Breast epithelium (tissue), 4 donors: Measurements from ENCODE around the gene CNTD1. TPM values are rescaled to one million over a fixed set of nuclear protein-coding genes. Genes with fewer than 3 reads are reported as not detected.

ENCODE experiments used
- DNase-seq, 2 donors: peaks; one replicate each; pipeline ENCODE4 v3.0.0-alpha.2; 2019; ENCODE audit warnings: low spot score in 2 of 2
- H3K27ac ChIP-seq, 2 donors: fragments of 200-600 bp; sonication (generic) in 1 of 2; one replicate each; pipeline ENCODE4 v1.5.1; 2016 to 2019; ENCODE audit warnings: mild to moderate bottlenecking in 1 of 2
- H3K27me3 ChIP-seq, 2 donors: fragments of 200-600 bp; sonication (generic) in 1 of 2; one replicate each; pipeline versions ENCODE4 v1.5.1 to v1.6.0; 2017 to 2019; ENCODE audit warnings: control low read depth in 1 of 2, mild to moderate bottlenecking in 1 of 2
- H3K36me3 ChIP-seq: fragments of 200-600 bp; one replicate; pipeline ENCODE4 v1.5.1; 2019
- H3K4me1 ChIP-seq, 2 donors: fragments of 200-600 bp; sonication (generic); one replicate each; pipeline ENCODE4 v1.5.1; 2016 to 2019; ENCODE audit warnings: control low read depth in 1 of 2
- H3K4me3 ChIP-seq, 3 donors: fragments of 200-600 bp; sonication (generic); 1 replicate in 2 of 3; 2 replicates in 1 of 3; pipeline ENCODE4 v1.5.1; 2016 to 2019; ENCODE audit warnings: mild to moderate bottlenecking in 3 of 3, moderate library complexity in 2 of 3
- H3K9me3 ChIP-seq, 2 donors: fragments of 200-600 bp; sonication (generic) in 1 of 2; one replicate each; pipeline ENCODE4 v1.5.1; 2016 to 2019; ENCODE audit warnings: control low read depth in 1 of 2
- POLR2A ChIP-seq: fragments of 450-650 bp; IDR thresholded peaks from one replicate; pipeline ENCODE4 v1.6.1; 2016; ENCODE audit warnings: antibody characterized with exemption, mild to moderate bottlenecking, moderate library complexity
- POLR2AphosphoS5 ChIP-seq, 3 donors: sonication (generic); formaldehyde crosslinking; IDR thresholded peaks; one replicate each; pipeline ENCODE4 v1.6.1; 2017; ENCODE audit warnings: antibody characterized with exemption in 3 of 3
- intact Hi-C: fragments of 100-400 bp; cut with DNase I; formaldehyde crosslinking; loops from one replicate; pipeline ENCODE4 v1.15.1; 2023; ENCODE audit warnings: low total_unique reads
- total RNA-seq, 3 donors: library from RNA; depleted of rRNA; stranded (reverse); fragments of >200 nt; gene quantifications; one replicate each; pipeline ENCODE4 v1.1.0, GENCODE V29; 2016
- TF ChIP-seq, protein P1 (sequence below), 3 donors: fragments of 450-650 bp; IDR thresholded peaks; one replicate each; pipeline ENCODE4 v1.5.1; 2016 to 2017; ENCODE audit warnings: antibody characterized with exemption in 3 of 3, mild to moderate bottlenecking in 3 of 3, moderate library complexity in 3 of 3

The CNTD1 gene
- total RNA-seq, 3 donors from 2014 or later, result 0.59 TPM; not detected in 2

DNA sequence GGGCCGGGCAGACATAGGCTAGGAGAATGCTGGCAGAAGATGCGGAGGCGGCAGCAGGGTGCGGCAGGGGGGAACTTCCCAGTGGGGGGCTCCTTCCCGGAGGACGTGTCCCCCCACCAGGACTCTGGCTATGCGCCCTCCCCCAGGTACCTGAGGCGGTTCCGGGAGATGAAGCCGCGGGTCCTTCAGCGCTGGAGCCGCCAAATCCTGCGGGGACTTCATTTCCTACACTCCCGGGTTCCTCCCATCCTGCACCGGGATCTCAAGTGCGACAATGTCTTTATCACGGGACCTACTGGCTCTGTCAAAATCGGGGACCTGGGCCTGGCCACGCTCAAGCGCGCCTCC is 14.9 kb upstream of the CNTD1 start:
- Histone ChIP-seq H3K4me3 (no peak overlapping the region), H3K9me3 (no peaks in the 10 kb centered on the region), H3K27ac (no peak overlapping the region), H3K4me1 (no peaks in the 10 kb centered on the region), H3K36me3 (no peaks in the 10 kb centered on the region), H3K27me3 (peaks cover 0 to 39% of the 10 kb centered on the region in 2 donors)
- intact Hi-C loops, result no loop called here
- no peak for TF ChIP-seq POLR2A
- TF ChIP-seq POLR2AphosphoS5 (IDR thresholded peaks at IDR 0.05), result no peak
- TF ChIP-seq, protein P1, sequence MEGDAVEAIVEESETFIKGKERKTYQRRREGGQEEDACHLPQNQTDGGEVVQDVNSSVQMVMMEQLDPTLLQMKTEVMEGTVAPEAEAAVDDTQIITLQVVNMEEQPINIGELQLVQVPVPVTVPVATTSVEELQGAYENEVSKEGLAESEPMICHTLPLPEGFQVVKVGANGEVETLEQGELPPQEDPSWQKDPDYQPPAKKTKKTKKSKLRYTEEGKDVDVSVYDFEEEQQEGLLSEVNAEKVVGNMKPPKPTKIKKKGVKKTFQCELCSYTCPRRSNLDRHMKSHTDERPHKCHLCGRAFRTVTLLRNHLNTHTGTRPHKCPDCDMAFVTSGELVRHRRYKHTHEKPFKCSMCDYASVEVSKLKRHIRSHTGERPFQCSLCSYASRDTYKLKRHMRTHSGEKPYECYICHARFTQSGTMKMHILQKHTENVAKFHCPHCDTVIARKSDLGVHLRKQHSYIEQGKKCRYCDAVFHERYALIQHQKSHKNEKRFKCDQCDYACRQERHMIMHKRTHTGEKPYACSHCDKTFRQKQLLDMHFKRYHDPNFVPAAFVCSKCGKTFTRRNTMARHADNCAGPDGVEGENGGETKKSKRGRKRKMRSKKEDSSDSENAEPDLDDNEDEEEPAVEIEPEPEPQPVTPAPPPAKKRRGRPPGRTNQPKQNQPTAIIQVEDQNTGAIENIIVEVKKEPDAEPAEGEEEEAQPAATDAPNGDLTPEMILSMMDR (IDR thresholded peaks at IDR 0.05), result no peak
- no peak for DNase-seq

DNA sequence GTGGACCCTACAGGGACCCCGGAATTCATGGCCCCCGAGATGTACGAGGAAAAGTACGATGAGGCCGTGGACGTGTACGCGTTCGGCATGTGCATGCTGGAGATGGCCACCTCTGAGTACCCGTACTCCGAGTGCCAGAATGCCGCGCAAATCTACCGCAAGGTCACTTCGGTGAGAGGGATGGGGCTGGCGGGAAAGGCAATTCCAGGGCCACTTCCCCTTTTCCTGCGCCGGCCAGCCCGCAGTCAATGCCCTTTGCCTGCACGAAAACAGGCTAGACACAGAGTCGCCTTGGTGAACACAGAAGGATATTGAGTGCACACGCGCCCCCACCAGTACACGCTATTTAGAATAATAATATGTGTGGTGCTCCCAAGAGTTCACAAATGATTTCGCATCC is 14.3 kb upstream of the CNTD1 start:
- DNase-seq, result no peak
- Histone ChIP-seq H3K36me3 (no peaks in the 10 kb centered on the region), H3K4me1 (no peaks in the 10 kb centered on the region), H3K4me3 (no peak overlapping the region), H3K27ac (no peak overlapping the region), H3K9me3 (no peaks in the 10 kb centered on the region), H3K27me3 (peaks cover 0 to 39% of the 10 kb centered on the region in 2 donors)
- TF ChIP-seq POLR2A (no peak), POLR2AphosphoS5 (IDR thresholded peaks at IDR 0.05) (no peak)
- TF ChIP-seq, protein P1 (IDR thresholded peaks at IDR 0.05), result no peak
- intact Hi-C loops, result no loop called here

DNA sequence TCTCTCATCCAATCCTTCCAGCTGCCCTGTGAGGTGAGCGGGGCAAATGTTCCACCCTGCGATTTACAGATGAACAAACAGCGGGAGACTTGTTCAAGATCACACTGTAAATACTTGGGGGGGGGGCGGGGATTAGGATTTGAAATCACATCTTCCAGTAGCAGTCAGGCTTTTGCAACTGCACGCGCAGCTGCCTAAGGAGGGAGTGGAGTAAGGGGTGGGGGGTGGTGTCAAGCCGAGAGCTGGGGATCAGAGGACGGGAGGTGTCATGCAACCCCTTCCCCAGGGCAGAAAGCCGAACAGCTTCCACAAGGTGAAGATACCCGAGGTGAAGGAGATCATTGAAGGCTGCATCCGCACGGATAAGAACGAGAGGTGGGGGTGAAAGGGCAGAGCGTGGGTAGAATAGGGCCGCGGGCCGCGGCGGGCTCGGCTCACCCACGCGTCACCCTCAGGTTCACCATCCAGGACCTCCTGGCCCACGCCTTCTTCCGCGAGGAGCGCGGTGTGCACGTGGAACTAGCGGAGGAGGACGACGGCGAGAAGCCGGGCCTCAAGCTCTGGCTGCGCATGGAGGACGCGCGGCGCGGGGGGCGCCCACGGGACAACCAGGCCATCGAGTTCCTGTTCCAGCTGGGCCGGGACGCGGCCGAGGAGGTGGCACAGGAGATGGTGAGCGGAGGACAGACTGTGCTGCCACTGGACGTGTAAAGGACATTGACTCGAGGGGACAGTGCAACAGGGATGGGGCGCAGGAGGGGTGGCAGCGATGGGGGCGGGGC is 13.7 kb upstream of the CNTD1 start:
- no peak overlapping the region for H3K27ac ChIP-seq
- no peak for DNase-seq
- peaks cover 0 to 39% of the 10 kb centered on the region in 2 donors for H3K27me3 ChIP-seq
- H3K9me3 ChIP-seq, result no peaks in the 10 kb centered on the region
- H3K4me1 ChIP-seq, result no peaks in the 10 kb centered on the region
- H3K4me3 ChIP-seq, result no peak overlapping the region
- TF ChIP-seq, protein P1 (IDR thresholded peaks at IDR 0.05), result no peak
- TF ChIP-seq POLR2A, result no peak
- TF ChIP-seq POLR2AphosphoS5 (IDR thresholded peaks at IDR 0.05), result no peak
- intact Hi-C loops, result no loop called here
- no peaks in the 10 kb centered on the region for H3K36me3 ChIP-seq

DNA sequence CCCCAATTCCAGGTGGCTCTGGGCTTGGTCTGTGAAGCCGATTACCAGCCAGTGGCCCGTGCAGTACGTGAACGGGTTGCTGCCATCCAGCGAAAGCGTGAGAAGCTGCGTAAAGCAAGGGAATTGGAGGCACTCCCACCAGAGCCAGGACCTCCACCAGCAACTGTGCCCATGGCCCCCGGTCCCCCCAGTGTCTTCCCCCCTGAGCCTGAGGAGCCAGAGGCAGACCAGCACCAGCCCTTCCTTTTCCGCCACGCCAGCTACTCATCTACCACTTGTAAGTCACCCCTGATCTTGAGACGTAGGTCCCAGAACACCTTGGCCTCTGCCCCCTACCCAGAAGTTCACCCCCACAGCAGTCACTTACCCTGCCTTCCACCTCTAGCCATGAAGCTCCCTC is 11.4 kb upstream of the CNTD1 start:
- TF ChIP-seq, protein P1 (IDR thresholded peaks at IDR 0.05), result no peak
- no peak for TF ChIP-seq POLR2A
- no peak for TF ChIP-seq POLR2AphosphoS5 (IDR thresholded peaks at IDR 0.05)
- H3K36me3 ChIP-seq, result no peaks in the 10 kb centered on the region
- peaks cover 0 to 31% of the 10 kb centered on the region in 2 donors for H3K27me3 ChIP-seq
- H3K27ac ChIP-seq, result no peak overlapping the region
- H3K9me3 ChIP-seq, result no peaks in the 10 kb centered on the region
- H3K4me3 ChIP-seq, result no peak overlapping the region
- DNase-seq, result no peak
- intact Hi-C loops, result no loop called here
- no peaks in the 10 kb centered on the region for H3K4me1 ChIP-seq

DNA sequence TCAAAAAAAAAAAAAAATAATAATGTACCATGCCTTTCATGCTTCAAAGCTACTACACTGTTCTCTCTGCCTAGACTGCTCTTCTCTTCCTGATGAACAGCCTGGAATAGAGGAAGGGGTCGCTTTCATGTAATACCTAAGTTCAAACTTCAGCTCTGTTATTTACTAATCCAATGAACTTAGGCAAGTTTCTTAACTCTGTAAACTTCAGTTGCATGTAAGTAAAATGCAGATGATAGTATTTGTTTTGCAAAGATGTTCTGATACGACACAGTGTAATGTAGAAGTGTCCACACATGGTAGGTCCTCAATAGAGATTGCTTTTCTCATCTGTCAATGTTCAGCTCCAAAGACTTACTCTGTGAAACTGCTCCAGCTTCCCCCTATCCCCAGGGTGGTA is 6.7 kb upstream of the CNTD1 start:
- Histone ChIP-seq H3K27me3 (no peaks in the 10 kb centered on the region), H3K4me3 (no peak overlapping the region), H3K36me3 (no peaks in the 10 kb centered on the region), H3K27ac (no peak overlapping the region), H3K9me3 (no peaks in the 10 kb centered on the region), H3K4me1 (peaks cover 0 to 2% of the 10 kb centered on the region in 2 donors)
- no peak for DNase-seq
- intact Hi-C loops, result no loop called here
- TF ChIP-seq, protein P1 (IDR thresholded peaks at IDR 0.05), result no peak
- TF ChIP-seq POLR2AphosphoS5 (IDR thresholded peaks at IDR 0.05), result no peak
- TF ChIP-seq POLR2A, result no peak
